Measurements from ENCODE around the gene SNCA.

DNA sequence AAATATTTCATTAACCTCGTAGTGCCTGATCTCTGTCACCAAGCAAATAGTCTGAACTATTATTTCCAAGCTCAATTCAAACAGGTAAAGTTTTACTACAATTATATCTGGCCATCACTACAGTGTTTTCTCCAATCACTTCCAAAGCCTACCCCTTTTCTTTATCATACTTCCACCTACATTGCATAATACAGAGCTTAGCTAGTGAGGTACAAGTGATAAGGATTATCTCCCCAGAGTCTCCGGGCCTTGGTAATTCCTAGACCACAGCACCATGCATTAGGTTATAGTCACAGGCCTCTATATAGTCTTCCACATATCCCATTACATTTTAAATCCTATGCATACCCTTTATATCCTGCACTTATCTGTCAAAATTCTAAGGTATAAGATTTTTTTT lies 154.2 kb downstream of the SNCA start:
- TF ChIP-seq CBX5 (IDR thresholded peaks at IDR 0.05; ENCODE audit: low read depth, low read length): no peak
- TF ChIP-seq, protein P1, sequence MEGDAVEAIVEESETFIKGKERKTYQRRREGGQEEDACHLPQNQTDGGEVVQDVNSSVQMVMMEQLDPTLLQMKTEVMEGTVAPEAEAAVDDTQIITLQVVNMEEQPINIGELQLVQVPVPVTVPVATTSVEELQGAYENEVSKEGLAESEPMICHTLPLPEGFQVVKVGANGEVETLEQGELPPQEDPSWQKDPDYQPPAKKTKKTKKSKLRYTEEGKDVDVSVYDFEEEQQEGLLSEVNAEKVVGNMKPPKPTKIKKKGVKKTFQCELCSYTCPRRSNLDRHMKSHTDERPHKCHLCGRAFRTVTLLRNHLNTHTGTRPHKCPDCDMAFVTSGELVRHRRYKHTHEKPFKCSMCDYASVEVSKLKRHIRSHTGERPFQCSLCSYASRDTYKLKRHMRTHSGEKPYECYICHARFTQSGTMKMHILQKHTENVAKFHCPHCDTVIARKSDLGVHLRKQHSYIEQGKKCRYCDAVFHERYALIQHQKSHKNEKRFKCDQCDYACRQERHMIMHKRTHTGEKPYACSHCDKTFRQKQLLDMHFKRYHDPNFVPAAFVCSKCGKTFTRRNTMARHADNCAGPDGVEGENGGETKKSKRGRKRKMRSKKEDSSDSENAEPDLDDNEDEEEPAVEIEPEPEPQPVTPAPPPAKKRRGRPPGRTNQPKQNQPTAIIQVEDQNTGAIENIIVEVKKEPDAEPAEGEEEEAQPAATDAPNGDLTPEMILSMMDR (IDR thresholded peaks at IDR 0.05; ENCODE audit: control extremely low read depth in 1 of 3, insufficient read depth in 1 of 3, low read depth in 1 of 3, low read length in 3 of 3): no peak
- TF ChIP-seq RFX5 (IDR thresholded peaks at IDR 0.05; ENCODE audit: borderline replicate concordance, low read depth, low read length): no peak
- TF ChIP-seq EP300 (IDR thresholded peaks at IDR 0.05; ENCODE audit: borderline replicate concordance in 1 of 2, low read depth in 2 of 2, low read length in 2 of 2): no peak
- no peak for TF ChIP-seq YY1 (IDR thresholded peaks at IDR 0.05; ENCODE audit: low read depth, low read length)
- TF ChIP-seq RAD21 (IDR thresholded peaks at IDR 0.05 in 1 of 2, conservative IDR thresholded peaks at IDR 0.05 in 1 of 2; ENCODE audit: low read depth in 2 of 2, low read length in 2 of 2): no peak
- no peak for TF ChIP-seq JUN (IDR thresholded peaks at IDR 0.05; ENCODE audit: low read depth, low read length)
